Endometrium (tissue), 2 donors: ENCODE measurements around the gene FEN1.

Experiments used
- FAIRE-seq: peaks from 2 replicates; lab custom pipeline; 2012; peaks lifted over from hg19 to GRCh38; lab: Jason Lieb, UNC
- donor health status: control.
- donor health status: control.

The FEN1 gene

DNA sequence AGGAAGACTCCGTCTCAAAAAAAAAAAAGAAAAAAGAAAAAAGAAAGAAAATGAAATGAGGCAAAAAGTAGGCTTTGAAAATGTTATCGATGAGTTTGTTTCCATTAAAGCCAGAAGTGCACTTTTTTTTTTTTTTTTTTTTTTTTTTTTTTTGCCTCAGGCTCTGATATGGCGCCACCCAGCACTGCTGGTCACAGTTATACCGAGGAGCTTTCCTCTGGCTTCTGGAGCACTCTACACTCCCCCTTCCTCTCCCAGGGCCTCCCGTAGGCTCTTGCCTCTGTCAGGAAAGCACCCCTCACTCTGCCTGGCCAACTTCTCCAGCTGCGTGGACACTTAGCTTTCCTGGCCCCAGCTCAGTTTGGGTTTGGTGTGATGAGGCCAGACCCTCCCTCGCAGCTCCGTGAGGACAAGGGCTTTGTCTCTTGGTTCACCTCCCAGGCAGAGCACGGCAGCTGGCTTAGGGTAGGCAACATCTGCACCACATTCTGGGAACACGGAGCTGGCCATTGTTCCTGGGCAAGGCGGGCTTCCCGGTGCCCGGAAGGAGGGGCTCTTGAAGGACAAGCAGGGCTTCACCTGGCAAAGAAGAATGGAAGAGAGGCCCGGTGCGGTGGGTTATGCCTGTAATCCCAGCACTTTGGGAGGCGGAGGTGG, 52.3 kb downstream of the FEN1 start:
- no peak for FAIRE-seq

DNA sequence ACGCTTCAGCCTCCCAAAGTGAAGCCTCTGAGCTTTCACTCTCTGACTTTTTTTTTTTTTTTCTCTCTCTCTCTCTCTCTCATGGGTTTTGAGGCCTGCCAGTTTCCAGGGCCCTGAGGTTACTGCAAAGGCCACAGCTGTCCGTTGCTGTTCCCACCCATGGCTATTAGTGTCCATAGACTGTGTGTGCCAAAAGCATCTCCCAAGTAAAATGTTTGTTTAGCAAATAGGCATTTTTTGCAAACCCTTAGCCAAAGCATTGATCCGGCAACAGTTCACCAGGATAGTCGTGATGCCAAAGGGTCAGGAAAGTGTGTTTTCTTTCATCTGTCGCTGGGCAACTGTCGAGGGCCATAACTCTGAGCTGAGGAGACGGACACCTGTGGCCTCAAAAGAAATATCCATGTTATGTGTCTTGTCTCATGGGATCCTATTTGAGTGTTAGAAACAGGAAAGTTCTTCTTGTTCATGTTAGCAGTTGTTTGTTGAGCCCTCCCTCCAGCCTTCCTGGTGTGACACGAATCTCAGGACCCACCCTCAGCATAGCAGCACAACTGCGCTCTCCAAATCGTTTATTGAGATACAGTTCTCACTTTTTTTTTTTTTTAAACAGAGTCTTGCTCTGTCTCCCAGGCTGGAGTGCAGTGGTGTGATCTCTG, 53.8 kb downstream of the FEN1 start:
- FAIRE-seq: no peak
